Activated CD4-positive, alpha-beta T cell treated with anti-CD3 and anti-CD28 coated beads, Interleukin-2, Interleukin-4, amounts not matched to agents 100 ng/mL and 50 ng/mL, durations not matched to agents 16 hours and 8 hours (primary cell): ENCODE results near the gene MAG.

Experiments
- DNase-seq: peaks from one replicate; pipeline ENCODE4 v3.0.0-alpha.2; 2020; ENCODE audit warnings: low spot score

Gene MAG

GRCh38 chr19:35265126-35265899 is 26.6 kb upstream of the MAG start:
- no peak for DNase-seq

- no peak for DNase-seq
Observed at GRCh38 chr19:35265900-35266519, 26.0 kb upstream of the MAG start.

- DNase-seq, result no peak
Observed at GRCh38 chr19:35266520-35267352, 25.2 kb upstream of the MAG start.

GRCh38 chr19:35267353-35267817 is 24.6 kb upstream of the MAG start:
- DNase-seq, result no peak

GRCh38 chr19:35267818-35268535 is 24.0 kb upstream of the MAG start:
- peak; percentile 76 for DNase-seq

- peak; percentile 60 for DNase-seq
Observed at GRCh38 chr19:35268536-35269437, 23.2 kb upstream of the MAG start, which contains the start of gene USF2. Gene USF2, plus strand, starts transcription at chr19:35268962. Its CDS starts 140 bp downstream, at chr19:35269102.

GRCh38 chr19:35269438-35270117 is 22.4 kb upstream of the MAG start:
- peak; percentile 79 for DNase-seq

GRCh38 chr19:35270381-35270811 is 21.6 kb upstream of the MAG start:
- DNase-seq, result no peak

- DNase-seq, result no peak
Observed at GRCh38 chr19:35271546-35271945, 20.4 kb upstream of the MAG start.

GRCh38 chr19:35272122-35272719 is 19.7 kb upstream of the MAG start:
- no peak for DNase-seq

- DNase-seq, result no peak
Observed at GRCh38 chr19:35272954-35273649, 18.9 kb upstream of the MAG start.

GRCh38 chr19:35273686-35274259 is 18.2 kb upstream of the MAG start:
- no peak for DNase-seq

GRCh38 chr19:35274323-35274722 is 17.6 kb upstream of the MAG start:
- DNase-seq, result no peak

- no peak for DNase-seq
Observed at GRCh38 chr19:35276706-35277281, 15.2 kb upstream of the MAG start.

- DNase-seq, result no peak
Observed at GRCh38 chr19:35278578-35279284, 13.2 kb upstream of the MAG start.

- DNase-seq, result no peak
Observed at GRCh38 chr19:35279374-35279773, 12.6 kb upstream of the MAG start.

GRCh38 chr19:35279985-35280821 is 11.8 kb upstream of the MAG start:
- no peak for DNase-seq
